Endothelial cell of umbilical vein (primary cell): Measurements from ENCODE around the gene SEC14L6. TPM values are rescaled to one million over a fixed set of nuclear protein-coding genes. Genes with fewer than 3 reads are reported as not detected.

ENCODE experiments used
- BruUV-seq: library from RNA; stranded (reverse); fragments of 400-500 nt; replicated peaks from 2 replicates; lab custom pipeline; 2021; lab: Mats Ljungman, UMichigan
- CTCF ChIA-PET: fragments of 300-600, 350-600 bp; sonication (Branson Sonifier 250); formaldehyde crosslinking; loops from one replicate; lab custom pipeline; 2021; ENCODE audit warnings: antibody characterized with exemption, inconsistent platforms; lab: Charles Lee
- POLR2A ChIA-PET: fragments of 300-600, 350-600 bp; sonication (Branson Sonifier 250); formaldehyde crosslinking; loops from one replicate; lab custom pipeline; 2021; ENCODE audit warnings: antibody characterized with exemption, inconsistent platforms; lab: Charles Lee
- DNase-seq: peaks from one replicate; pipeline ENCODE4 v3.0.0-alpha.2; 2011; ENCODE audit warnings: low read depth, low spot score
- FAIRE-seq: peaks from 2 replicates; lab custom pipeline; 2011; peaks lifted over from hg19 to GRCh38; lab: Jason Lieb, UNC
- H2AFZ ChIP-seq: 2 replicates; pipeline ENCODE4 v1.6.0; 2012; ENCODE audit warnings: low read depth, low read length, control low read depth, inconsistent platforms
- H3K27ac ChIP-seq: 2 replicates; pipeline ENCODE4 v1.5.1; 2011; ENCODE audit warnings: low read depth, mild to moderate bottlenecking, control low read depth, low read length, moderate library complexity; ENCODE audit not compliant: insufficient read depth
- H3K27me3 ChIP-seq, 2 experiments: 2 replicates each; pipeline versions ENCODE4 v1.6.0 to v1.6.1; 2011; ENCODE audit warnings: low read length in 2 of 2, mixed read lengths in 1 of 2; ENCODE audit not compliant: control insufficient read depth in 2 of 2, insufficient read depth in 2 of 2
- H3K36me3 ChIP-seq, 2 experiments: 2 replicates in 1 of 2; 3 replicates in 1 of 2; pipeline ENCODE4 v1.5.1; 2011; ENCODE audit warnings: low read length in 2 of 2, mild to moderate bottlenecking in 1 of 2, moderate library complexity in 1 of 2; ENCODE audit not compliant: control insufficient read depth in 2 of 2, insufficient read depth in 2 of 2; ENCODE audit errors: extremely low read depth in 1 of 2
- H3K4me1 ChIP-seq: 3 replicates; pipeline ENCODE4 v1.5.1; 2011; ENCODE audit warnings: mild to moderate bottlenecking, low read length; ENCODE audit not compliant: control insufficient read depth, insufficient read depth; ENCODE audit errors: extremely low read depth
- H3K4me2 ChIP-seq: 2 replicates; pipeline ENCODE4 v1.6.1; 2011; ENCODE audit warnings: low read length, control low read depth, mixed read lengths; ENCODE audit not compliant: insufficient read depth
- H3K4me3 ChIP-seq, 3 experiments: fragments of 200-600 bp in 1 of 3; sonication (generic), shearing (Covaris generic) in 1 of 3; replicated peaks in 1 of 3; 2 replicates each; pipeline ENCODE4 v1.5.1; 2011 to 2016; ENCODE audit warnings: control low read depth in 3 of 3, low read length in 3 of 3, mild to moderate bottlenecking in 2 of 3, inconsistent platforms in 1 of 3, low read depth in 1 of 3, moderate library complexity in 1 of 3; ENCODE audit not compliant: insufficient read depth in 1 of 3
- H3K79me2 ChIP-seq: 2 replicates; pipeline ENCODE4 v1.6.0; 2012; ENCODE audit warnings: low read length, inconsistent platforms; ENCODE audit not compliant: control insufficient read depth, insufficient read depth
- H3K9ac ChIP-seq: replicated peaks from 2 replicates; pipeline ENCODE3; 2011; ENCODE audit warnings: low read length, control low read depth; ENCODE audit not compliant: insufficient read depth; ENCODE audit errors: extremely low read depth
- H3K9me1 ChIP-seq: replicated peaks from 3 replicates; pipeline ENCODE4 v1.6.0; 2011; ENCODE audit warnings: mild to moderate bottlenecking, low read length; ENCODE audit not compliant: control insufficient read depth, insufficient read depth; ENCODE audit errors: extremely low read depth
- H3K9me3 ChIP-seq: replicated peaks from 2 replicates; pipeline ENCODE4 v1.5.1; 2012; ENCODE audit warnings: low read length, inconsistent platforms; ENCODE audit not compliant: control insufficient read depth, insufficient read depth
- H4K20me1 ChIP-seq: replicated peaks from 2 replicates; pipeline ENCODE3; 2011; ENCODE audit warnings: mild to moderate bottlenecking, low read length; ENCODE audit not compliant: control insufficient read depth, insufficient read depth; ENCODE audit errors: extremely low read depth
- CTCF ChIP-seq, 2 donors: IDR thresholded peaks; 1 replicate in 1 of 2; 2 replicates in 1 of 2; pipeline ENCODE4 v1.5.1; 2011; ENCODE audit warnings: low read length in 2 of 2, mild to moderate bottlenecking in 2 of 2, moderate library complexity in 2 of 2, control low read depth in 1 of 2, inconsistent platforms in 1 of 2, low read depth in 1 of 2; ENCODE audit not compliant: insufficient read depth in 1 of 2; ENCODE audit errors: extremely low read depth in 1 of 2
- EZH2 ChIP-seq: IDR thresholded peaks from 2 replicates; pipeline ENCODE4 v1.6.1; 2012; ENCODE audit warnings: borderline replicate concordance, low read depth, mild to moderate bottlenecking, moderate library complexity, low read length, inconsistent platforms; ENCODE audit not compliant: severe bottlenecking
- FOS ChIP-seq: IDR thresholded peaks from 2 replicates; pipeline ENCODE4 v1.6.1; 2011; ENCODE audit warnings: mild to moderate bottlenecking, low read length, moderate library complexity, borderline replicate concordance; ENCODE audit not compliant: insufficient read depth
- GATA2 ChIP-seq: IDR thresholded peaks from 2 replicates; pipeline ENCODE4 v1.7.0; 2011; ENCODE audit warnings: low read depth, mild to moderate bottlenecking, moderate library complexity, mixed read lengths, low read length; ENCODE audit not compliant: insufficient read length, insufficient read depth
- JUN ChIP-seq: IDR thresholded peaks from 2 replicates; pipeline ENCODE4 v1.6.1; 2011; ENCODE audit warnings: borderline replicate concordance, low read depth; ENCODE audit not compliant: insufficient read length, insufficient read depth
- MYC ChIP-seq: IDR thresholded peaks from one replicate; pipeline ENCODE4 v1.6.1; 2011; ENCODE audit warnings: mild to moderate bottlenecking, low read depth, low read length
- POLR2A ChIP-seq: IDR thresholded peaks from 2 replicates; pipeline ENCODE4 v1.6.1; 2012; ENCODE audit warnings: low read depth, mild to moderate bottlenecking, control low read depth, low read length
- POLR2AphosphoS5 ChIP-seq: IDR thresholded peaks from 2 replicates; pipeline ENCODE4 v1.6.1; 2012; ENCODE audit warnings: low read depth, mild to moderate bottlenecking, control low read depth, low read length, moderate library complexity; ENCODE audit not compliant: insufficient read depth
- dilution Hi-C: fragments of 300-500 bp; cut with MboI; formaldehyde crosslinking; loops from one replicate; pipeline ENCODE4 v1.15.0; 2019; ENCODE audit warnings: low sequenced_read_pairs; ENCODE audit not compliant: extremely low pct_ligation_motif_present
- intact Hi-C: fragments of 100-400 bp; cut with micrococcal nuclease; formaldehyde crosslinking; loops from one replicate; pipeline ENCODE4 v1.10.0; 2022
- polyA plus RNA-seq, 4 experiments: library from polyadenylated mRNA; depleted of rRNA in 3 of 4; stranded (reverse) in 3 of 4; unstranded in 1 of 4; fragments of >200 nt; gene quantifications; 2 replicates each; pipeline versions ENCODE4 v1.2.1 to v1.2.3, GENCODE V29; 2011 to 2012; ENCODE audit warnings: missing spikeins in 1 of 4
- total RNA-seq: library from RNA; stranded (reverse); gene quantifications from 2 replicates; pipeline ENCODE4 v1.2.3, GENCODE V29; 2021
- TF ChIP-seq, protein P1 (sequence below): IDR thresholded peaks from 2 replicates; pipeline ENCODE4 v1.6.1; 2011; ENCODE audit not compliant: insufficient read depth, insufficient read length

SEC14L6 gene
- total and polyA plus RNA-seq, 2 donors (not counting 3 experiments of a cell fraction or from before 2014, with no cell fraction given): 0.04 to 0.15 TPM

- Histone ChIP-seq H3K79me2 (no peaks in the 10 kb centered on the region), H3K4me1 (no peaks in the 10 kb centered on the region), H3K27ac (no peak overlapping the region), H3K4me3 (no peak overlapping the region), H3K27me3 (no peaks in the 10 kb centered on the region), H4K20me1 (no peaks in the 10 kb centered on the region), H3K4me2 (no peak overlapping the region), H3K36me3 (no peaks in the 10 kb centered on the region), H2AFZ (no peak overlapping the region), H3K9me3 (no peaks in the 10 kb centered on the region), H3K9me1 (no peaks in the 10 kb centered on the region), H3K9ac (no peak overlapping the region)
- DNase-seq (no peak), FAIRE-seq (no peak)
- CTCF ChIA-PET: no interaction called here
- intact Hi-C loops (no loop called here), dilution Hi-C loops (no loop called here)
- POLR2A ChIA-PET: no interaction called here
- TF ChIP-seq MYC (no peak), POLR2A (no peak)
- no TSS peak for BruUV-seq
Observed at GRCh38 chr22:30557243-30557642, 10.7 kb upstream of the SEC14L6 start.

DNA sequence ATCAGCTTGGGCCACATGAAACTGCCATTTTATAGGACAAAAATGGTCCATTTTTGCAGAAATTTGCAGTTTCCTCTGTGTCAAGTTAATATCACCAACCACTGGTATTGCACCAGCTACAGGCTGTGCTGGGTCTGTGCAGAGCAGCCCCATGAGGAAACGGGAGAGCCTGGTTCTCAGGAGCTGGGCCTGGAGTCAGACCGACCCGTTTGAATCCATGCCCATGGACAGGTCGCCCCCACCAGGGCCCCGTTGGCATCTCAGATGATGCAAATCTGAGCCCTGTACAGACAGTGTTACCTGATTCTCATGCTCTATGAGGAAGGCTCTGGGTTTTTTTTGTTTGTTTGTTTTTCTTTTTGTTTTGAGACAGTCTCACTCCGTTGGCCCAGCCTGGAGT, 9.8 kb upstream of the SEC14L6 start:
- Histone ChIP-seq H3K27me3 (no peaks in the 10 kb centered on the region), H3K9me1 (no peaks in the 10 kb centered on the region), H3K4me1 (no peaks in the 10 kb centered on the region), H3K9ac (no peak overlapping the region), H3K4me3 (no peak overlapping the region), H3K4me2 (no peak overlapping the region), H3K79me2 (no peaks in the 10 kb centered on the region), H3K36me3 (no peaks in the 10 kb centered on the region), H3K27ac (no peak overlapping the region), H4K20me1 (no peaks in the 10 kb centered on the region), H3K9me3 (no peaks in the 10 kb centered on the region), H2AFZ (no peak overlapping the region)
- DNase-seq: no peak
- no peak for TF ChIP-seq POLR2A
- no peak for TF ChIP-seq GATA2
- no peak for TF ChIP-seq POLR2AphosphoS5
- no peak for TF ChIP-seq FOS
- no peak for TF ChIP-seq CTCF (IDR thresholded peaks at IDR 0.05; ENCODE audit: extremely low read depth in 1 of 2, insufficient read depth in 1 of 2, low read depth in 1 of 2, low read length in 2 of 2)
- TF ChIP-seq MYC: no peak
- TF ChIP-seq JUN: no peak
- no peak for TF ChIP-seq EZH2
- TF ChIP-seq, protein P1, sequence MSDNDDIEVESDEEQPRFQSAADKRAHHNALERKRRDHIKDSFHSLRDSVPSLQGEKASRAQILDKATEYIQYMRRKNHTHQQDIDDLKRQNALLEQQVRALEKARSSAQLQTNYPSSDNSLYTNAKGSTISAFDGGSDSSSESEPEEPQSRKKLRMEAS: no peak
- POLR2A ChIA-PET: no interaction called here
- BruUV-seq: no TSS peak
- FAIRE-seq: no peak
- intact Hi-C loops: no loop called here
- dilution Hi-C loops: no loop called here
- CTCF ChIA-PET: no interaction called here
